IMR-90 (cell line): ENCODE measurements around the gene KLHL20. TPM values are rescaled to one million over a fixed set of nuclear protein-coding genes. Genes with fewer than 3 reads are reported as not detected.

Experiments used
- ATAC-seq: fragments of 200-7000 bp; cut with Tn5 transposase; 2 replicates; pipeline ENCODE4 v1.9.1; 2020; ENCODE audit warnings: low read depth, mild to moderate bottlenecking, moderate library complexity
- BruUV-seq: library from RNA; stranded (reverse); fragments of 400-500 nt; replicated peaks from 2 replicates; lab custom pipeline; 2021; lab: Mats Ljungman, UMichigan
- CTCF ChIA-PET: fragments of 300-600 bp; formaldehyde crosslinking; extraction: SDS; loops from one replicate; lab custom pipeline; 2021; ENCODE audit warnings: antibody characterized with exemption; lab: Yijun Ruan, JAX
- POLR2A ChIA-PET: fragments of 300-600 bp; sonication (Branson Sonifier 250); formaldehyde crosslinking; loops from one replicate; lab custom pipeline; 2022; ENCODE audit warnings: antibody characterized with exemption; ENCODE audit not compliant: unreplicated experiment; lab: Charles Lee
- DNase-seq: peaks from one replicate; pipeline ENCODE4 v3.0.0; 2013
- H2AFZ ChIP-seq: replicated peaks from 2 replicates; pipeline ENCODE3; 2013; ENCODE audit warnings: low read length, mild to moderate bottlenecking; ENCODE audit not compliant: poor library complexity
- H2AK5ac ChIP-seq: 2 replicates; pipeline ENCODE4 v1.6.1; 2013; ENCODE audit warnings: low read depth, low read length, inconsistent platforms
- H2AK9ac ChIP-seq: replicated peaks from 2 replicates; pipeline ENCODE3; 2013; ENCODE audit warnings: mild to moderate bottlenecking, low read depth, low read length, moderate library complexity; ENCODE audit not compliant: poor library complexity
- H2BK120ac ChIP-seq: 2 replicates; pipeline ENCODE4 v1.6.1; 2013; ENCODE audit warnings: low read depth, low read length, inconsistent platforms
- H2BK15ac ChIP-seq: 3 replicates; pipeline ENCODE4 v1.6.1; 2013; ENCODE audit warnings: low read depth, low read length, inconsistent platforms
- H2BK20ac ChIP-seq: 2 replicates; pipeline ENCODE4 v1.6.1; 2013; ENCODE audit warnings: low read depth, mild to moderate bottlenecking, inconsistent platforms, low read length, moderate library complexity
- H2BK5ac ChIP-seq: 2 replicates; pipeline ENCODE4 v1.6.1; 2013; ENCODE audit warnings: mild to moderate bottlenecking, low read depth, low read length, inconsistent platforms; ENCODE audit not compliant: poor library complexity, severe bottlenecking
- H3K14ac ChIP-seq: replicated peaks from 2 replicates; pipeline ENCODE4 v1.6.1; 2013; ENCODE audit warnings: low read depth, low read length, inconsistent platforms
- H3K18ac ChIP-seq: 2 replicates; pipeline ENCODE4 v1.6.1; 2013; ENCODE audit warnings: low read depth, low read length, control low read depth
- H3K23ac ChIP-seq: 2 replicates; pipeline ENCODE4 v1.6.1; 2013; ENCODE audit warnings: low read depth, low read length, inconsistent platforms
- H3K27ac ChIP-seq: 2 replicates; pipeline ENCODE4 v1.5.1; 2013; ENCODE audit warnings: mild to moderate bottlenecking, control low read depth, low read length; ENCODE audit not compliant: insufficient read depth
- H3K27me3 ChIP-seq: 2 replicates; pipeline ENCODE4 v1.6.1; 2013; ENCODE audit warnings: low read length; ENCODE audit not compliant: control insufficient read depth, insufficient read depth
- H3K36me3 ChIP-seq: 2 replicates; pipeline ENCODE4 v1.6.1; 2013; ENCODE audit warnings: low read length, mixed read lengths; ENCODE audit not compliant: control insufficient read depth, insufficient read depth
- H3K4ac ChIP-seq: 2 replicates; pipeline ENCODE4 v1.6.1; 2013; ENCODE audit warnings: low read depth, low read length, inconsistent platforms
- H3K4me1 ChIP-seq: 2 replicates; pipeline ENCODE4 v1.6.1; 2013; ENCODE audit warnings: low read length, mixed read lengths; ENCODE audit not compliant: control insufficient read depth, insufficient read depth
- H3K4me2 ChIP-seq: 2 replicates; pipeline ENCODE4 v1.6.1; 2013; ENCODE audit warnings: low read depth, mild to moderate bottlenecking, control low read depth, low read length, moderate library complexity
- H3K4me3 ChIP-seq: 2 replicates; pipeline ENCODE4 v1.5.1; 2013; ENCODE audit warnings: low read depth, mild to moderate bottlenecking, control low read depth, low read length, moderate library complexity; ENCODE audit not compliant: insufficient read depth
- H3K56ac ChIP-seq: 2 replicates; pipeline ENCODE4 v1.6.1; 2013; ENCODE audit warnings: low read length, inconsistent platforms; ENCODE audit not compliant: insufficient read depth; ENCODE audit errors: extremely low read depth
- H3K79me1 ChIP-seq, 2 experiments: 2 replicates each; pipeline ENCODE4 v1.6.1; 2013; ENCODE audit warnings: low read length in 2 of 2, inconsistent platforms in 1 of 2, low read depth in 1 of 2
- H3K9ac ChIP-seq: 2 replicates; pipeline ENCODE4 v1.6.1; 2013; ENCODE audit warnings: low read depth, low read length, control low read depth
- H3K9me1 ChIP-seq: 2 replicates; pipeline ENCODE4 v1.6.1; 2013; ENCODE audit warnings: low read length, inconsistent platforms; ENCODE audit not compliant: insufficient read depth
- H3K9me3 ChIP-seq: 2 replicates; pipeline ENCODE4 v1.6.1; 2013; ENCODE audit warnings: low read length; ENCODE audit not compliant: control insufficient read depth, insufficient read depth
- H4K20me1 ChIP-seq: 2 replicates; pipeline ENCODE4 v1.6.1; 2013; ENCODE audit warnings: low read length, inconsistent platforms; ENCODE audit not compliant: insufficient read depth
- H4K5ac ChIP-seq: 2 replicates; pipeline ENCODE4 v1.6.1; 2013; ENCODE audit warnings: mild to moderate bottlenecking, low read depth, low read length, control low read depth
- H4K8ac ChIP-seq, 2 experiments: 2 replicates each; pipeline ENCODE4 v1.6.1; 2013; ENCODE audit warnings: low read depth in 2 of 2, low read length in 2 of 2, control low read depth in 1 of 2, inconsistent platforms in 1 of 2
- H4K91ac ChIP-seq: 2 replicates; pipeline ENCODE4 v1.6.1; 2013; ENCODE audit warnings: low read depth, low read length, inconsistent platforms; ENCODE audit not compliant: insufficient read depth
- CTCF ChIP-seq: conservative IDR thresholded peaks from 2 replicates; pipeline ENCODE4 v1.5.1; 2012; ENCODE audit warnings: mild to moderate bottlenecking, low read depth, low read length, improper control_type of control experiment
- ELK1 ChIP-seq: fragments of 150-350 bp; IDR thresholded peaks from 2 replicates; pipeline ENCODE4 v1.6.1; 2016; ENCODE audit warnings: low read depth, mild to moderate bottlenecking, low read length, moderate library complexity, borderline replicate concordance
- RFX5 ChIP-seq: IDR thresholded peaks from 2 replicates; pipeline ENCODE4 v1.8.0; 2012; ENCODE audit warnings: low read depth, mild to moderate bottlenecking, low read length, moderate library complexity
- WGBS, 2 experiments: methylation state at CpG; one replicate each; pipeline versions ENCODE4 v1.1.5 to v1.1.7; 2013; ENCODE audit warnings: missing lambda C conversion rate in 2 of 2; ENCODE audit not compliant: insufficient read length in 1 of 2; ENCODE audit errors: extremely low coverage in 2 of 2; 5-methylcytosine and 5-hydroxymethylcytosine counted together
- dilution Hi-C: fragments of 300-500 bp; cut with HindIII; formaldehyde crosslinking; loops from one replicate; pipeline ENCODE4 v1.14.3; 2018; ENCODE audit warnings: low sequenced_read_pairs; ENCODE audit not compliant: unreplicated experiment
- in situ Hi-C: fragments of 300-500 bp; cut with MboI; formaldehyde crosslinking; loops from 3 replicates; pipeline ENCODE4 v1.14.3; 2019; ENCODE audit warnings: low sequenced_read_pairs, inconsistent platforms, mixed read lengths
- intact Hi-C: fragments of 100-400 bp; cut with micrococcal nuclease; formaldehyde crosslinking; loops from 2 replicates; pipeline ENCODE4 v1.10.0; 2022
- polyA plus RNA-seq, 3 experiments: library from polyadenylated mRNA; depleted of rRNA; stranded (reverse); fragments of >200 nt; gene quantifications; 2 replicates each; pipeline ENCODE4 v1.2.3, GENCODE V29; 2012; ENCODE audit warnings: low replicate concordance in 1 of 3
- total RNA-seq: library from RNA; depleted of rRNA; stranded (reverse); fragments of >200 nt; gene quantifications from 2 replicates; pipeline ENCODE4 v1.2.3, GENCODE V29; 2012

The KLHL20 gene
- total and polyA plus RNA-seq, 2 of the 4 experiments (the other 2 are of a cell fraction): 13.5 to 23.3 TPM

GRCh38 chr1:173757666-173758065 lies 42.9 kb downstream of the KLHL20 start:
- intact Hi-C loops: no loop called here

More at GRCh38 chr1:173757666-173758065, 42.9 kb downstream of the KLHL20 start:
- H3K56ac ChIP-seq: no peak overlapping the region
- TF ChIP-seq ELK1 (no peak), CTCF (no peak), RFX5 (no peak)
- H3K4me1 ChIP-seq: no peaks in the 10 kb centered on the region
- no peak overlapping the region for H3K4me2 ChIP-seq
- DNase-seq (no peak), ATAC-seq (no peak)
- dilution Hi-C loops: no loop called here
- no peak overlapping the region for H2BK20ac ChIP-seq
- no peak overlapping the region for H4K91ac ChIP-seq
- no peak overlapping the region for H3K9ac ChIP-seq
- H3K27ac ChIP-seq: no peak overlapping the region
- ChIA-PET CTCF (interaction anchor here (0.7 kb wide), 2 partner anchors 43 to 328 kb away, joined by 3 to 4 read pairs; partner anchors contain the start of gene KLHL20), POLR2A (no interaction called here)
- H3K9me1 ChIP-seq: no peaks in the 10 kb centered on the region
- H3K4me3 ChIP-seq: no peak overlapping the region
- H3K18ac ChIP-seq: no peak overlapping the region
- in situ Hi-C loops: no loop called here
- H4K5ac ChIP-seq: no peak overlapping the region
- H2AK9ac ChIP-seq: no peak overlapping the region
- no peak overlapping the region for H2AFZ ChIP-seq
- no peak overlapping the region for H3K23ac ChIP-seq
- no peaks in the 10 kb centered on the region; a peak in 1 of 4 replicates for H3K79me1 ChIP-seq
- no peaks in the 10 kb centered on the region for H3K27me3 ChIP-seq
- H3K9me3 ChIP-seq: no peaks in the 10 kb centered on the region
- no peaks in the 10 kb centered on the region for H4K20me1 ChIP-seq
- no peak overlapping the region for H3K4ac ChIP-seq
- H3K14ac ChIP-seq: no peak overlapping the region
- no CpG with 5 or more reads among the region's 4 CpGs for WGBS, 2 experiments
- peaks cover 30% of the 10 kb centered on the region for H3K36me3 ChIP-seq
- no peak overlapping the region for H2BK15ac ChIP-seq
- no peak overlapping the region for H4K8ac ChIP-seq
- H2AK5ac ChIP-seq: no peak overlapping the region
- no peak overlapping the region for H2BK120ac ChIP-seq
- H2BK5ac ChIP-seq: no peak overlapping the region
- BruUV-seq: no TSS peak
